Epidermal melanocyte (primary cell): ENCODE data around the gene CABLES2.

Experiments
- DNase-seq: peaks from one replicate; pipeline ENCODE4 v3.0.0; 2011; ENCODE audit warnings: low spot score; ENCODE audit not compliant: insufficient read length

The CABLES2 gene

GRCh38 chr20:62361799-62362589 is 45.1 kb downstream of the CABLES2 start:
- DNase-seq, result no peak

GRCh38 chr20:62360854-62361798 is 46.0 kb downstream of the CABLES2 start:
- no peak for DNase-seq

DNA sequence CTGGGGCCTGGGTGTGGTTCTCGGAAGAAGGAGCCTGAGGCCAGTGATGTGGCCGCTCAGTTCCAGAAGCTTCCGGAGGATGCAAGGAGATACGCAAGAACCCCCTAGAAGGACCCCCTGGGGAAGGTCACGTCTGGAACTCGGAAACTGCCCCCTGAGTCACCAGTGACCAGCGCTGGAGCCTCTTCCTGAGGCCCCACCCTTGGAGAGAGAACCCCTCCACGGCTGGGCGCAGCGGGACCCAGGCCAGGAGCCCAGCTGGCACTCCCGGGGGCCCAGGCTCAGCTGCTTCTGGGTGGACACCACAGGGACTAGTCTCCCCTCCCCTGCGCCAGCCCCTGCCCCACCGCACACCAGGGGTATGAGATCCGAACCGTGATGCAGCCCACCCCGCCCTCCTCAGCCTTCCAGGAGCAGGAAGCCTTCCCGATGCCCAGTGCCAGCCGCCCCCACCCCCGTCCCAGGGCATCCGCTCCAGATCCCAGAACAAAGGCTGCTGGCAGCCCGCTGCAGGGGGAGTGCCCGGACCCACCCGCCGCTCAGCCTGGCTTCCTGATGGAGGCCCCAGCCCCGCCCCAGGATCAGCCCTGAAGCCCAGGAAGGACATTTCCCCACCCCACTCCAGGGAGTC is 47.5 kb downstream of the CABLES2 start:
- DNase-seq, result no peak

GRCh38 chr20:62359043-62359490 is 48.0 kb downstream of the CABLES2 start:
- no peak for DNase-seq

- no peak for DNase-seq
Observed at GRCh38 chr20:62358171-62359042, 48.7 kb downstream of the CABLES2 start.

DNA sequence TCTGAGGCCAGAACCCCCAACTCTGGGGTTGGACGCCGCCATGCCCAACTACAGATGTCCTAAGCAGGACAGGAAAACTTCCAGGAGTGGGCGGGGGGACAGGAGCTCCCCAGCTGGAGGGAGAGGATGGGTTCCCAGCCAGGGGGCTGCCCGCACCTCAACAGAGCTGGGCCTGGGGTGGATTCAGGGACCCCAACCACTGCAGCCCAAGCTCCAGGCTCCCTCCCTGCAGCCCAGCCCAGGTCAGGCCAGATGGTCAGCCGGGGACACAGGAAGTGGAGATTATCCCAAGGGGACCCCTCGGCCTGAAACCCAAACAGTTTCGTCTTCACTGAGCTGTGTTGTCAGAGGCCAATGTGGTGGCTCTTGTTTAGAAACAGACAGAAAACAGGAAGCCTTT is 49.4 kb downstream of the CABLES2 start:
- no peak for DNase-seq

GRCh38 chr20:62357187-62357667 is 49.9 kb downstream of the CABLES2 start:
- no peak for DNase-seq

- no peak for DNase-seq
Observed at GRCh38 chr20:62356589-62357186, 50.4 kb downstream of the CABLES2 start.

- DNase-seq, result no peak
Observed at GRCh38 chr20:62355878-62356588, 51.1 kb downstream of the CABLES2 start.

DNA sequence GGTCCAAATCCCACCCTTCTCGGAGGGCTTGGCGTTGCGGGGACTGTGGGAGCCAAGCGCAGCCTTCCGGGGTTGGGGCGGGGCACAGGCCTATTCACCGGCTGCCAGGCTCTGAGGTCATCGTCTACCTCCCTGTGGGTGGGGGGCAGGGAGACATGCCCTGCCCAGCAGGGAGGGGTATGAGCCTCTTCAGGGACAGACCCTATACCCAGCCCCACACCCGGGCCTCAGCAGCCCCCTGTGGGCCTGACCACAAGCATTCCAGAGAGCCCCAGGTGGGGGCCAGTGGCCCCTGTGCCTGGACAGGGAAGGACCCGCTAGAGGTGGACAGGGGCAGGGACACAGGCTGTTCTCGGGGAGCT is 51.6 kb downstream of the CABLES2 start:
- DNase-seq, result no peak

GRCh38 chr20:62354811-62355341 is 52.2 kb downstream of the CABLES2 start:
- DNase-seq, result no peak

GRCh38 chr20:62354031-62354808 is 52.9 kb downstream of the CABLES2 start:
- no peak for DNase-seq

DNA sequence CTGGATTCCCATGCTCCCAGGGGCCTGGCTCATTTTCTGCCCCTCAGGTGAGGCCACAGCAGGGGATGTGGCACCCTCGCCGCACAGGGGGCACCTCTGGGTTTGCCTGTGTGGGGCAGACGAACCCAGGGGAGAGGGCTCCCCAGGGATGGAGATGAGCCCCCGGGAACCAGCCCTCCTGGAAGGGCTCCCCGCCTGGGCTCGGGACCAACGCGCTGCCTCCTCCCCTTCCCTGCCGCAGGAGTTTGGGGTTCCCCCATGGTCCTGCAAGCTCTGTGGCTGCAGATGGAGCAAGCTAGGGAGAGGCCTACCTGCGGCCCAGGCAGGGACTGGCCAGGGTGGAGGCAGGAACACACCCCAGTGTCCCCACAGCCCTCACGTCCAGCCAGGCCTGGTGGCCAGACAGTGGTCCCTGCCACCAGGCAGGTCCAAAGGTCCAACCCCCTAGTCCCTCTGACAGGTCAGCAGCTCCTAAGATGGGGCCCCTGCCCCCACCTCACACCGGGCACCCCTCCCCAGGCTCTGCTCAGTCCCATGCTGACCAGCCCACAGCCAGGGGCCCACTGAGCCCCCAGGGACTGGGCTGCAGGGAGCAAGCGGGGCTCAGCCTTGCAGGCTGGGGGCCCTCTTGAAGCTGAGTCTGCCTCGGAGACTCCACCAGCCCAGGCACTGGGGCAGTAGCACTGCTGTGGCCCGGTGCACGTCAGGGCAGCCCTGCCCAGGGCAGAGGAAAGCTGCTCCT is 53.6 kb downstream of the CABLES2 start:
- no peak for DNase-seq

GRCh38 chr20:62352402-62353288 is 54.4 kb downstream of the CABLES2 start:
- no peak for DNase-seq

DNA sequence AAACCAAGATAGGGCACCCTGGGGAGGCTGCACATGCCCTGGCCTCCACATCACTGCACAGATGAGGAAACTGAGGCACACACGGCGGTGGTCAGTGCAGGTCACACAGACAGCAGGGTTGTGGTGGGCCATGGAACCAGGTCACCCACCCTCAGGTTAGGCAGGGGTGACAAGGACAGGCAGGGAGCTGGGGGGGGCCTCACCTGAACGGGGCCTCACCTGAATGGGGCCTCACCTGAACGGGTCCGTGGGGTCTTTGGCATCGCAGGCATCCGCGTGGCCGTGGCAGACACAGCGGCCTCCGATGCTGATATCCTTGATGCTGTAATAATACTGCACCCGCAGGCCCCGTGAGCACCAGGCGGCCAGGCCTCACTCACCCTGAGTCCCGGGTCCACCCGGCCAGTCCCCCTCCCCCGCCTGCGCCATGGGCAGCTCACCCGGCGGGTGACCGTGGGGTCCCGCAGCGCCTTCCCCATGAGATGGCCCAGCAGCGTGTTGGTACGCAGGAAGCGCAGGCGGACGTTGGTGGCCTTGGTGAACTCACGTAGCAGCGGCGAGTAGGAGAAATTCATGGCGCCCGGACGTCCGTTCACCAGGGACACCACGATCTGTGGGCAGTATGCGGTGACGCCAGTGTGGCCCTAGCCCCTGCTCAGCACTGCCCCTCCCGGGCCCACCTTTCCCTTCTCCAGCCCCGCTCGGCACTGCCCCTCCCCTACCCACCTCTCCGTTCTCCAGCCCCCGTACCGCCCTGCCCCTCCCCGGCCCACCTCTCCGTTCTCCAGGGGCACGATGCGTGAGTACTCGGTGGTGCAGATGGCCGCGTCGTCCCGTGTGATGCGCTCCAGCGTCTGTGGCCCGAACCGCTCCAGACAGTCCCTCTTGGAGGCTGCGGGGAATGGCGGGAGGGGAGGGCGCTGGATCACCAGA is 55.4 kb downstream of the CABLES2 start:
- no peak for DNase-seq
